OCI-LY1 (cell line): ENCODE data around the gene SHISA3.

ENCODE experiments used
- H2AFZ ChIP-seq: fragments of 200-600 bp; sonication (generic), shearing (Covaris generic); 2 replicates; pipeline ENCODE4 v1.6.0; 2014; ENCODE audit warnings: antibody characterized with exemption, mild to moderate bottlenecking, low read length
- H3F3A ChIP-seq: fragments of 200-600 bp; sonication (generic), shearing (Covaris generic); 2 replicates; pipeline ENCODE4 v1.6.0; 2014; ENCODE audit warnings: mild to moderate bottlenecking, antibody characterized with exemption, low read length, moderate library complexity; ENCODE audit not compliant: insufficient read depth
- H3K27ac ChIP-seq: fragments of 200-600 bp; sonication (generic); 2 replicates; pipeline ENCODE4 v1.5.1; 2014; ENCODE audit warnings: low read length, mixed run types, mild to moderate bottlenecking, low read depth; ENCODE audit not compliant: poor library complexity, severe bottlenecking
- H3K27me3 ChIP-seq: fragments of 200-600 bp; sonication (generic); 2 replicates; pipeline ENCODE4 v1.6.0; 2014; ENCODE audit warnings: antibody characterized with exemption, mild to moderate bottlenecking, low read length, moderate library complexity; ENCODE audit not compliant: insufficient read depth
- H3K36me3 ChIP-seq: fragments of 200-600 bp; sonication (generic); 2 replicates; pipeline ENCODE4 v1.6.1; 2014; ENCODE audit warnings: mild to moderate bottlenecking, antibody characterized with exemption, low read length, moderate library complexity, mixed read lengths; ENCODE audit not compliant: insufficient read depth
- H3K4me1 ChIP-seq: fragments of 200-600 bp; sonication (generic); 2 replicates; pipeline ENCODE4 v1.5.1; 2014; ENCODE audit warnings: mild to moderate bottlenecking, low read length, moderate library complexity; ENCODE audit not compliant: insufficient read depth, severe bottlenecking
- H3K4me2 ChIP-seq: fragments of 200-600 bp; sonication (generic), shearing (Covaris generic); 2 replicates; pipeline ENCODE4 v1.6.1; 2014; ENCODE audit warnings: low read length
- H3K4me3 ChIP-seq: fragments of 200-600 bp; sonication (generic); 2 replicates; pipeline ENCODE4 v1.5.1; 2014; ENCODE audit warnings: low read length, low read depth, mild to moderate bottlenecking, mixed read lengths; ENCODE audit not compliant: poor library complexity, severe bottlenecking
- H3K79me2 ChIP-seq: fragments of 200-600 bp; shearing (Covaris generic); 2 replicates; pipeline ENCODE4 v1.6.1; 2016; ENCODE audit warnings: mixed run types, low read length, mixed read lengths; ENCODE audit not compliant: insufficient read depth
- H3K9ac ChIP-seq: fragments of 200-600 bp; sonication (generic), shearing (Covaris generic); 2 replicates; pipeline ENCODE4 v1.6.1; 2014; ENCODE audit warnings: mild to moderate bottlenecking, low read length, mixed read lengths
- H3K9me2 ChIP-seq: fragments of 200-600 bp; sonication (generic), shearing (Covaris generic); 2 replicates; pipeline ENCODE4 v1.6.1; 2014; ENCODE audit warnings: low read depth, mild to moderate bottlenecking, low read length, mixed read lengths
- H3K9me3 ChIP-seq: fragments of 200-600 bp; shearing (Covaris generic); 2 replicates; pipeline ENCODE4 v1.6.1; 2014; ENCODE audit warnings: low read length, mixed read lengths
- H4K20me1 ChIP-seq: fragments of 200-600 bp; sonication (generic), shearing (Covaris generic); 2 replicates; pipeline ENCODE4 v1.6.0; 2016; ENCODE audit warnings: mild to moderate bottlenecking, low read length; ENCODE audit not compliant: insufficient read depth
- CTCF ChIP-seq: fragments of 200-600 bp; sonication (generic), shearing (Covaris generic); IDR thresholded peaks from 2 replicates; pipeline ENCODE4 v1.5.1; 2017; ENCODE audit warnings: mild to moderate bottlenecking, antibody characterized with exemption, low read length, moderate library complexity, mixed read lengths
- EZH2 ChIP-seq: fragments of 200-600 bp; sonication (generic), shearing (Covaris generic); IDR thresholded peaks from 2 replicates; pipeline ENCODE4 v1.8.0; 2017; ENCODE audit warnings: borderline replicate concordance, mixed run types, mild to moderate bottlenecking, antibody characterized with exemption, low read length, moderate library complexity, mixed read lengths

Gene SHISA3

DNA sequence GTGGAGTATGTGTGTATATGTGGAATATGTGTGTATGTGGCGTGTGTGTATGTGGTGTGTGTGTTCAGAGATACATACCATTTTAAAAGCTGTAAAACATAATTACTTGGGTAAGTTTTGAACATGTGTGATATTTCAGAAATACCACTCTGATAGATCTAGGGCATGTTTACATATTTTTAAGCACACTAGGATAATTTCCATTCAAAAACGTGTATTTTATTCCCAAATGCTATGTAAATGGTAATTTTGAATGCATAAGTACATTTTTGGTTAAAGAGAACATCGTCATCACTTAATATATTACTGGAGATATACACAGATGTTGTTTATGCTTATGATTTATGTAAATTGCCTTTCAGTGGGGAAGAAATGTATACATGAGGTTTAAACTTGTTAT, 34.7 kb upstream of the SHISA3 start:
- no peak overlapping the region for H3K4me2 ChIP-seq
- no peaks in the 10 kb centered on the region for H3K4me1 ChIP-seq
- H3K36me3 ChIP-seq = no peaks in the 10 kb centered on the region
- H3K4me3 ChIP-seq = no peak overlapping the region
- H3K79me2 ChIP-seq = no peaks in the 10 kb centered on the region
- H3K9ac ChIP-seq = no peak overlapping the region
- no peaks in the 10 kb centered on the region for H3K9me2 ChIP-seq
- no peaks in the 10 kb centered on the region for H3K27me3 ChIP-seq
- H2AFZ ChIP-seq = no peak overlapping the region
- TF ChIP-seq CTCF (no peak), EZH2 (no peak)
- H4K20me1 ChIP-seq = no peaks in the 10 kb centered on the region
- H3K9me3 ChIP-seq = no peaks in the 10 kb centered on the region
- H3F3A ChIP-seq = no peaks in the 10 kb centered on the region
- no peak overlapping the region for H3K27ac ChIP-seq

DNA sequence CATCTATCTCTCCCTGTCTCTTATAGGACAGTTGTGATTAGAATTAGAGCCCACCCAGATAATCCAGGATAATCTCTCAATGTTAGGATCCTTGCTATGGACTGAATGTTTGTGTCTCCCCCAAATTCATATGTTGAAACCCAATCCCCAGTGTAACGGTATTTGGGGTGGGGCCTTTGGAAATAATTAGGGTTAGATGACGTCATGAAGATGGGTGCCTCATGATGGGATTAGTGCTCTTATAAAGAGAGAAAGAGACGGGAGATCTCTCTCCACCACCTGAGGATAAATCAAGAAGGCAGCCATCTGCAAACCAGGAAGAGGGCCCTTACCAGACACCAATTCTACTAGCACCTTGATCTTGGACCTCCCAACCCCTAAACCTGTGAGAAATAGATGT, 33.7 kb upstream of the SHISA3 start:
- Histone ChIP-seq H3K4me1 (no peaks in the 10 kb centered on the region), H3F3A (no peaks in the 10 kb centered on the region), H4K20me1 (no peaks in the 10 kb centered on the region), H2AFZ (no peak overlapping the region), H3K36me3 (no peaks in the 10 kb centered on the region), H3K27me3 (no peaks in the 10 kb centered on the region), H3K9me2 (no peaks in the 10 kb centered on the region), H3K9ac (no peak overlapping the region), H3K4me2 (no peak overlapping the region), H3K4me3 (no peak overlapping the region), H3K9me3 (no peaks in the 10 kb centered on the region), H3K27ac (no peak overlapping the region), H3K79me2 (no peaks in the 10 kb centered on the region)
- TF ChIP-seq CTCF = no peak
- no peak for TF ChIP-seq EZH2

GRCh38 chr4:42364266-42365053, 32.8 kb upstream of the SHISA3 start:
- no peaks in the 10 kb centered on the region for H3K27me3 ChIP-seq
- H4K20me1 ChIP-seq = no peaks in the 10 kb centered on the region
- no peak overlapping the region for H3K27ac ChIP-seq
- H3F3A ChIP-seq = no peaks in the 10 kb centered on the region
- H3K4me3 ChIP-seq = no peak overlapping the region
- no peaks in the 10 kb centered on the region for H3K9me3 ChIP-seq
- H2AFZ ChIP-seq = no peak overlapping the region
- no peak overlapping the region for H3K9ac ChIP-seq
- H3K4me1 ChIP-seq = no peaks in the 10 kb centered on the region
- H3K79me2 ChIP-seq = no peaks in the 10 kb centered on the region
- no peak for TF ChIP-seq EZH2
- TF ChIP-seq CTCF = no peak
- H3K4me2 ChIP-seq = no peak overlapping the region
- H3K9me2 ChIP-seq = no peaks in the 10 kb centered on the region
- no peaks in the 10 kb centered on the region for H3K36me3 ChIP-seq
